Prostate gland (tissue), 2 donors: Measurements from ENCODE around the gene AQP3.

ENCODE experiments used
- POLR2A ChIP-seq: fragments of 450-650 bp; IDR thresholded peaks from one replicate; pipeline ENCODE4 v1.6.1; 2016; ENCODE audit warnings: antibody characterized with exemption, mild to moderate bottlenecking
- POLR2AphosphoS5 ChIP-seq: sonication (generic); formaldehyde crosslinking; IDR thresholded peaks from one replicate; pipeline ENCODE4 v1.6.1; 2017; ENCODE audit warnings: antibody characterized with exemption
- TF ChIP-seq, protein P1 (sequence below), 4 experiments: fragments of 200-600 bp in 2 of 4; fragments of 450-650 bp in 2 of 4; sonication (generic) in 2 of 4; IDR thresholded peaks; 1 replicate in 3 of 4; 2 replicates in 1 of 4; pipeline ENCODE4 v1.5.1; 2016 to 2019; ENCODE audit warnings: antibody characterized with exemption in 4 of 4, mild to moderate bottlenecking in 2 of 4, moderate library complexity in 2 of 4

DNA sequence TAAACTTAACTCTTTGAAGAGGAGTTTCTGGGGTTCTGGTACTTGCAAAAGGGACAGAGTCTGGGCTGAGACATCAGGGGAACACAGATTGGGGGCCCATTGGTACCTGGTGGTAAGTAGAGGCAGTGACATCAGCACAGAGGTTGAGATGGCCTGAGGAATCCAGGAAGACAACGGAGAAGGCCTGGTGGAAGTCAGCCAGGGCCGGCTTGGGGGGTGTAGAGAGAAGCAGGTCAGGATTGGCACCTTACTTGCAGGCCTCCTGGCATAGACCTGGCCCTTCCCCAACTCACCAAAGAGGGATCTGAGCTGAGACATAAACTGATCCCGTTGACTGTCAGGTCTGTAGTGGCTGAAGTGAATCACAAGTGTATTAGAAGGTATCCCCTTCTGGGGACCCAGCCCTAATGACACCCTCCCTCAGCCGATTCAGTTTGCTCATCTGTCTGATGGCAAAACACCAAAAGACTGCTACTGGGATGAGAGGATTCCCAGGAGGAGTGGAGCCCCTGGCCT, 20.9 kb upstream of the AQP3 start:
- TF ChIP-seq POLR2A (no peak), POLR2AphosphoS5 (no peak)
- TF ChIP-seq, protein P1, sequence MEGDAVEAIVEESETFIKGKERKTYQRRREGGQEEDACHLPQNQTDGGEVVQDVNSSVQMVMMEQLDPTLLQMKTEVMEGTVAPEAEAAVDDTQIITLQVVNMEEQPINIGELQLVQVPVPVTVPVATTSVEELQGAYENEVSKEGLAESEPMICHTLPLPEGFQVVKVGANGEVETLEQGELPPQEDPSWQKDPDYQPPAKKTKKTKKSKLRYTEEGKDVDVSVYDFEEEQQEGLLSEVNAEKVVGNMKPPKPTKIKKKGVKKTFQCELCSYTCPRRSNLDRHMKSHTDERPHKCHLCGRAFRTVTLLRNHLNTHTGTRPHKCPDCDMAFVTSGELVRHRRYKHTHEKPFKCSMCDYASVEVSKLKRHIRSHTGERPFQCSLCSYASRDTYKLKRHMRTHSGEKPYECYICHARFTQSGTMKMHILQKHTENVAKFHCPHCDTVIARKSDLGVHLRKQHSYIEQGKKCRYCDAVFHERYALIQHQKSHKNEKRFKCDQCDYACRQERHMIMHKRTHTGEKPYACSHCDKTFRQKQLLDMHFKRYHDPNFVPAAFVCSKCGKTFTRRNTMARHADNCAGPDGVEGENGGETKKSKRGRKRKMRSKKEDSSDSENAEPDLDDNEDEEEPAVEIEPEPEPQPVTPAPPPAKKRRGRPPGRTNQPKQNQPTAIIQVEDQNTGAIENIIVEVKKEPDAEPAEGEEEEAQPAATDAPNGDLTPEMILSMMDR (IDR thresholded peaks at IDR 0.05), result no peak
